NCI-H2029 (cell line): ENCODE data around the gene LONRF2.

Experiments
- DNase-seq: peaks from one replicate; lab custom pipeline; 2025; lab: John Stamatoyannopoulos, UW

Gene LONRF2

DNA sequence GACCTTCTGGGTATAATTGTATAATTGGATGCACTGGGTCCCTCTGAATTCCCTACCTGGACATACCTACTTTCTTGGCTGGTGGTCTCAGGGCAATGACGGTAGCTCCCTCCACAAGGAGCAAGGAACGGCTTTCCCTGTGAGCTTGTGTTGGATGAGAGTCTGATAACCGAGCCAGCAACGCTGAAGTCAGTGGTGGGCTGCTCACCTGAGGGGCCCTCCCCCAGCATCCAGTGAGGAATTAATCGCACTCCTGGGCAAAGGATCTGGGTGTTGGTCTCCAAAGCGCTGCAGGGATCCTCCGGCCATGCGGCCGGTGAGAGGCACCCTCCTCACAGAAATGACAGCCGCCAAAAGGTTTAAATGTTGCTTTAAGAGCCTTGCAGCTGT, 47.1 kb downstream of the LONRF2 start:
- no peak for DNase-seq

DNA sequence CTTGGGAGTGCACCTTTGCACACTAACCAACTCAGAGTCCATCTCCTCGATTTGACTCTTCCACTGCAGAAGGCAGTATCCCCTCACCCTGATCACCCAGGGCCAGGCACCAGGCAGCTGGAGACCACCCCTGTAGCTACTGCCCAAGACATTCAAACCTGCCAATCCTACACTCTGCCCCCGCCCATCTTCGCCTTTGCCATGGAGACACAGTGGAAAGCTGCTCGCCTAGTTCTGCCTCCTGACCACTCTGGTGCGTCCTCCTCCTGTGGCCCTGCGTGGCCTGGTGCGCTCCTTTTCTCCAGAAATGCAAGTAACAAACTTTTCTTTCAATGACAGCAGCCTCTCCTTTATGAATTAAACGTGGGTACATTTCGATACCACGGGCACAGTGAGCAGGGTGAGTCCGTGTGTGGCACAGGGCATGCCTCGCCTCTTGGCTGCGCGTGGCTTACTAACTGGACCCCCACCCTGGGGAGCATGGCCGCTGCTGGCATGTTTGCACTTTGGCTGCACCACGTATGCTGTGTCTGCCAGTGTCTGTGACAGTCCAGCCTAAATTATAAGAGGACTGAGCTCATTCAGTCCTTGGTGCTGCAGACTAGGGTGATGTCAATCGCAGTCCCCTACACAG, 47.6 kb downstream of the LONRF2 start:
- DNase-seq: no peak

DNA sequence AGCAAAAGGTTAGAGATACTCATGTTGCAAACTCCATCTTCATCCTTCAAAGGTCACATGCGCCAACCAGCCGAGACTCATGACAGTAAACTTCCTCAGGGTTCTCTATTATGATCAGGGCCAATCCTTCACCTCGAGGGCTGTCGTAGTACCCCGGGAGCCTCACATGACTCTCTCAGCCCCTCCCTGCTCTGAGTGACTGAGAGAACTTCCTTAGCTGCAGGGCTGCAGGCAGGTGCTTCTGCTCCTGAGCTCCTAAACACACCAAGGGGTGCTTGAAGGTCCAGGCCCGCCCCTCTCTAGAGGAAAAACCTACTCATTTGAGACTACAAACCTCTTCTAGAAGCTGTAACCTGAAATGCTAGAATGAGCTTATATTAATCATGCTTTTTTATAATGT, 48.2 kb downstream of the LONRF2 start:
- DNase-seq: peak; percentile 24

DNA sequence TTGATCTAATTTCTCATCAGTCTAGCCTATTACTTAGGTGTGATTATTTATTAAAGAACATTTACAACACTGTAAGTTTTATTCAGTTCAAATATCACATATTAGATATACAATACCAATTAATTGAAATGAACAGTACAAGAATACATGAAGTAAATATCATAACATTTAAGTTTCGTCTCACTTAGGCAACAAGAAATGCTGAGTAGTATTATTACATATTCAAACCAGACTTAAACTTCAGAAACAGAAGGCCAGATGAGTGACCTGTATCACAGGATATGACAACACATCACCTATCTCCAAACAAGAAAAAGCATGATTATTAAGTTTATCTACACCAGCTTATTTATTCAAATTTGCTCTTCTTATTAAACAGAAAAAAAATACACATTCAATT, 48.9 kb downstream of the LONRF2 start:
- no peak for DNase-seq

DNA sequence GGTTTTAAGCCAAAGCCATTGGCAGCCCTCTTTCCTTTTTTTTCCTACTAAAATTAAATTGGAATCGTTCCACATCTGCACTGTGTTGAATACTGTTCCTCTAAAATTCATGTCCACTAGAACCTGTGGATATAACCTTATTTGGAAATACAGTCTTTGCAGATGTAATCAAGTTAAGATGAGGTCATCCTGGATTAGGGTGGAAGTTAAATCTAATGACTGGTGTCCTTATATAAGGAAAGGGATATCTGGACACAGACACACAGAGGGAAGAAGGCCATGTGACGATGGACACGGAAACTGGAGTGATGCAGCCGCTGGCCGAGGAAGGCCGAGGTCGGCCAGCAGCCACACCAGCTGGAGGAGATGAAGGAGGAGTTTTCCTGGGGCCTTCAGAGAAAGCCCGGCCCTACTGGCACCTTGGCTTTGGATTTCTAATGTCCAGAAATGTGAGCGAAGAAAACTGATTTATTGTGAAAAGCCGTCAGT, 49.4 kb downstream of the LONRF2 start:
- DNase-seq: peak; percentile 12

DNA sequence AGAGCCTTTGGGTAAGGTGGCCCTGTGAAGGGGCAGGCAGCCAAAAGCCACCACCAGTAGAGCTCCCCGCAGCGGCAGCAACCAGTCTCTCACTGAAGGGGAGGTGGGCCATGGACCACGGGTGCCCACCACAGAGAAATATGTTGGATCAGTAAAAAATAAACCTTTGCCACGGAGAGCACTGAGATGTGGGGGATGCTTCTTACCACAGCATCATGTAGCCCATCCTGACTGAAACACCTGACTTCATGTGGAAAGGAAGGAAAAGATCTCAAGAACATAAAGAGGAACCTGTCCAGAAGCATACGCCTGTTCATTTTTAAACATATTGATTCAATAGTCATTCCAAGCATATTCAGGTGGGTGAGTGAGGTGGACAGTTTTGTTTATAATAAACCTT, 51.1 kb downstream of the LONRF2 start:
- no peak for DNase-seq

DNA sequence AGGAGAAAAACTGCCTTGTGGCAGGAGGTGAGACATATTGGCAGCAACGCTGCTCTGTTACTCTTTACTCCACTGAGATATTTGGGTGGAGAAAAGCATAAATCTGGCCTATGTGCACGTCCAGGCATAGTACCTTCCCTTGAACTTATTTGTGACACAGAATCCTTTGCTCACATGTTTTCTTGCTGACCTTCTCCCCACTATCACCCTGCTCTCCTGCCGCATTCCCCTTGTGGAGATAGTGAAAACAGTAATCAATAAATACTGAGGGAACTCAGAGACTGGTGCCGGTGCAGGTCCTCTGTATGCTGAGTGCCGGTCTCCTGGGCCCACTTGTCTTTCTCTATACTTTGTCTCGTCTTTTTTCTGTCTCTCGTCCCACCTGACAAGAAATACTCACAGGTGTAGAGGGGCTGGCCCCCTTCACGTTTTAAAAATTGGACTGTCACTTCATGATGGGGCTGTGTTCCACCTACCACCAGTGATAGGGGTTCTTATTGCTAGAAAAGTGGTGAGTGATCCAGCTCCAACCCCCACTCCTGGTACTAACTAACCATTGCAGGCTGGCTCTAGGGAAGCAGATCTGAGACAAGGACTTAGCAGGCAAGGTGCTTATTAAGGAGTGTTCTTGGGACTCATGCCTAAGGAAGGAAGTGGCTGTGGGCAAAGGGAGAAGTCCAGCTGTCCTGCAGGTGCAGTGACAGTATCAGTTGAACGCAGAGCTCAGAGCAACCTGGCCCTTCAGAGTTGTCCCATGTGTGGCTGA, 51.7 kb downstream of the LONRF2 start:
- DNase-seq: no peak

DNA sequence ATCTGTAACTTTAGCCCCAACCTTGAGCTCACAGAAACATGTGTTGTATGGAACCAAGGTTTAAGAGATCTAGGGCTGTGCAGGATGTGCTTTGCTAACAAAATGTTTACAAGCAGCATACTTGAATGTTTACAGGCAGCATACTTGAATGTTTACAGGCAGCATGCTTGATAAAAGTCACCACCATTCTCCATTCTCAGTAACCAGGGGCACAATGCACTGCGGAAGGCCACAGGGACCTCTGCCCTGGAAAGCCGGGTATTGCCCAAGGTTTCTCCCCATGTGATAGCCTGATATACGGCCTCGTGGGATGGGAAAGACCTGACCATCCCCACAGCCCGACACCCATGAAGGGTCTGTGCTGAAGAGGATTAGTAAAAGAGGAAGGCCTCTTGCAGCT, 52.4 kb downstream of the LONRF2 start:
- DNase-seq: no peak

DNA sequence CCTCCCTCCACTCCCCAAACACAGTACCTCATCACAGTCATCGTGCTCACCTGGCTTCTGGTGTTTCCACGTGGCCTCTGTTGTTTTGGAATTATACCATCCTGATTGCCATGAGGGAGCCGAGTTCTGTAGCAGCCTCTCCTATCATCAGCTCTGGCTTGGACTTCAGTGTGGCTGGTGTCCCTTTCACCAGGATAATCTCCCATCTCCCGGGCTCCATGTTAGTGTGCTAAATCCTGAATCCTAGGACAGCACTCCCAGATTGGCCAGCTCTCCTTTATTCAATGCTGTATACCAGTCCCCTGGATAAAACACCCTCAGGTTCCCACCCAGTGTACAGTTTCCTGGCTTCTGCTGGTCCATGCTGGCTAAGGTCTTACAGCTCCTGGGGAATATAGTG, 53.3 kb downstream of the LONRF2 start:
- DNase-seq: no peak

DNA sequence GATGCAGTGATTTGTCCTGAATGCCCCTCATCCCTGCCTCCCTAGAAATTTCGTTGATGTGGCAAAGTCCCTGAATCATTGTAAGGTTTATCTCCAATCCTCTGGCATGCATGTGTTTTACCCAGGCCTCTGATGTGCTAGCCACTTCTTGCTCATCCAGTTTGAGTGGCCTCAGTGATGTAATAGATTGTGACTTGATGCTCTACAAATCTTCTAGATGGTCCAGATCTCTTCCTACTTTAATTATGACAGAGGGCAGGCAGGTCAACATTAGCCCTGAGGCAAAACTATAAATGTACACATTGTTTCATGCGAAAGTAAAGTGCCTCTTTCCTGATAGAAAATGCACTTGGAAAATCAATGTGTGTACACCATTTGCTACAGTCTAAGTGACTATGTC, 54.5 kb downstream of the LONRF2 start:
- no peak for DNase-seq

DNA sequence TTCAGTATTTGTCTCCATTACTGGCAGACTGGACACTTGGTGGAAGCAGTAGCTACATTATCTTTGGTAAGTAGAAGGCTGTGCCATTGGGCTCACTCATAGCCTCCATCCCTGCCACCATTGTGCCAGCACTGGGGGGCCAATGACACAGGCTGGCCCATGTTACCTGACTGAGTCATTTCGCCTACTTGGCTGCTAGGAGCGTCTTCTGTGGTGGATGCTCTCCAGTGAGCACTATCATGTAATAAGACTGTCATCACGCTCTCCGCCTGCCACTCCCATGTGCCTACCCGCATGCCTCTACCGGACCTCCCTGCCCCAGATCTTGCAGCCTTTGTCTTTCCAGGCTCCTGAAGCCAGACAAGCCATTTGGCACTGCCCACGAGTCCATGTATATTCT, 56.2 kb downstream of the LONRF2 start:
- DNase-seq: no peak

DNA sequence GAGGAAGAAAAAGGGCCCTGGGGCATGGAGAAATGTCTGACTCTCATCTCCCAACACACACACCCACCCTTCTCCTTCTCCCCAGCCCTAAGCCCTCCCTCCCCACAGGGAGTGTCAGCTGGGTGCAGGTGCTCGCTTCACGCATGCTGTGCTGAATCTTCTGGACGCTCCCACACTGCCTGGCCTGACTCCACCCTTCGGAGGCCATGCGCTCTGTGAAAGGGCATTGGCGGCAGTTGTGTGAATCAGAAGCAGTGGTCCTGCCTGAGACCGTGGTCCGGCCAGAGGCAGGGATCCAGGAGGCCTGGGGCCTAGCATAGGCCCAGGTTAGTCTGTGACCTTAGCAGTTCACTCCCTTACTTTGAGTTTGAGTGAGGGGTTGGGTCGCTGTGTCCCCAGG, 57.1 kb downstream of the LONRF2 start:
- DNase-seq: no peak

DNA sequence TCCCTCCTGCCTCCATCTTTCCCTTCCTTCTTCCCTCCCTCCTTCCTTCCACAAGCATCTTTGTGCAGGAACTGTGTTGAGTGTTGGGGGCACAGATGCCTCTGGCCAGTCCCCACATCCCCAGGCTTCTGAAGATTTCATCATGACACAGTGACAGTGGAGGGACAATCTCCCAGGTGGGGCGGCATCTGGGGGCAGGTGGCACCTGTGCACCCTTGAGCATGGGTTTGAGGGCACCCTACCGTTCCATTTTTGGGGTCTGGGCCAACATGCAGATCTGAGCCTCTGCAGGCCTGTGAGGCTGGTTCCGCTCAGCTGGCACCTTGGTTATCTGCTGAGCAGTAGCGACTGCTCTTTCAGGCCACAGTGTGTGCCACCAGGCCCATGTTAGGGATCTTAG, 57.6 kb downstream of the LONRF2 start:
- no peak for DNase-seq

DNA sequence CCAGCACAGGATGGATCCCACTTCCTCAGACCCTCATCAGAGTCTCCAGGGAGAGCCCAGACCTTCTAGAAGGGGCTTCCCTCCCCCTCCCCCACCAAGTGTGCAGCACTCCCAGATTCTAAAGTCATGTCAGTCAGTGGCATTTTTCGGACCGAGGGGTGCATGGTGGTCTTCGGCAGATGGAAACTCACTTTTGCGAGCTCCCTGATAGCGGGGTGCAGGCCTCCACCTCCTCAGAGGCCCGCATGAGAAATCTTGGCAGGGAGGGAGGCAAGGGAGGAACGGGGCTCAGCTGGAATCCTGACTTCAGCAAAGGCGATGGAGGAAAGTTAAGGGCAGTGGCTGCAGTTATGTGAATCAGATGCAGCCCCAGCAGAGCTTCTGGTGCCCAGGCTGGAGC, 58.2 kb downstream of the LONRF2 start:
- no peak for DNase-seq

DNA sequence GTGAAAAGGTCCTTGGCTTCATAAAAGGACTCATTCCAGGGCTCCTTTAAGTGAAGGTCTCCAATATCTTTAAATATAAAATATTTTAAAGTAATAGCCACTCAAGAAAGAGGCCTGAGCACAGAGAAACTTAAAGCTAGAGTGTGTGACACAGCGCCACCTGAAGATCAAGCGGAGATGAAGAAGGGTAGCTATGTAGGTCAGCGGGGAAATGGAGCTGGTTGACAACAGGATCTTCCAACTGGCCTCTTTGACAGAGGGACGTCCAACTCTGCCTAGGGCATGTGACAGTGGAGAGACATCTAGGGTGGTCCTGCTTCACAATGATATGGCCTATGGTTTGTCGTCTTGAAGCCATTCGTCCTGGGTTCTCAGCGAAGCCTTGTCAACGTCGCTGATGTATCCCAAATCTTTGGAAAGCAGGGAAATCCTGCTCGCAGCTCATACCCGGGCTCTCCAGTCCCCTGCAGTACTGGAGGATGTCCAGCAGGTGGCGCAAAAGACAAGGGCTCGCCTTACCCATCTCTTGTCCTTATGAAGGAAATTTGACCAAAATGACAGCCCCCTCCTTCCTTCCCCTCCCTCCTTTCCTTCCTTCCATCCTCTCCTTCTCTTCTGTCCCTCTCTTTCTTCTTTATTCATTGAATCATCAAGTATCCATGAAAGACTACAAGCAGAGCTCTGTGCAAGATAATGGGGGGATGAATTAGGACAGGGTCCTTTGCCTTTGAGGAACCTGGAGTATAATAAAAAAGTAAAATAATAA, 59.6 kb downstream of the LONRF2 start:
- peak; percentile 28 for DNase-seq

DNA sequence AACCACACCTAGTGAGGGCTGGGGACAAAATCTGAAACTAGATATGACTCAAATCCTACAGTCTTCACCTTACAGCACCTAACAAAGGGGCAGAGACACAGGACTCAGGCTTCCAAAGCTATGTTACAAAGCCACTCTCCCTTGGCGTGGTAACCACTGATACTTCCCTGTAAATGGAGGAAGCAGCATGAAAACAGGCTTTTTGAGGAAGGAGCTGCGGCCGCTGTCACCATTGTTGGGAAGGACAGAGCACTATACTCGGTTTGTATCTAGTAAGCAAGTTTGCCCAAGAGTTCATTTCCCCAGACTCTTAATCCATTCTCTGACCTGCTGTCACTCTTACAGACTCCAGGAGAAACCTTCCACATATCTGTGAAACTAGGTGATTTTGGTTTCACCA, 60.3 kb downstream of the LONRF2 start:
- DNase-seq: no peak

DNA sequence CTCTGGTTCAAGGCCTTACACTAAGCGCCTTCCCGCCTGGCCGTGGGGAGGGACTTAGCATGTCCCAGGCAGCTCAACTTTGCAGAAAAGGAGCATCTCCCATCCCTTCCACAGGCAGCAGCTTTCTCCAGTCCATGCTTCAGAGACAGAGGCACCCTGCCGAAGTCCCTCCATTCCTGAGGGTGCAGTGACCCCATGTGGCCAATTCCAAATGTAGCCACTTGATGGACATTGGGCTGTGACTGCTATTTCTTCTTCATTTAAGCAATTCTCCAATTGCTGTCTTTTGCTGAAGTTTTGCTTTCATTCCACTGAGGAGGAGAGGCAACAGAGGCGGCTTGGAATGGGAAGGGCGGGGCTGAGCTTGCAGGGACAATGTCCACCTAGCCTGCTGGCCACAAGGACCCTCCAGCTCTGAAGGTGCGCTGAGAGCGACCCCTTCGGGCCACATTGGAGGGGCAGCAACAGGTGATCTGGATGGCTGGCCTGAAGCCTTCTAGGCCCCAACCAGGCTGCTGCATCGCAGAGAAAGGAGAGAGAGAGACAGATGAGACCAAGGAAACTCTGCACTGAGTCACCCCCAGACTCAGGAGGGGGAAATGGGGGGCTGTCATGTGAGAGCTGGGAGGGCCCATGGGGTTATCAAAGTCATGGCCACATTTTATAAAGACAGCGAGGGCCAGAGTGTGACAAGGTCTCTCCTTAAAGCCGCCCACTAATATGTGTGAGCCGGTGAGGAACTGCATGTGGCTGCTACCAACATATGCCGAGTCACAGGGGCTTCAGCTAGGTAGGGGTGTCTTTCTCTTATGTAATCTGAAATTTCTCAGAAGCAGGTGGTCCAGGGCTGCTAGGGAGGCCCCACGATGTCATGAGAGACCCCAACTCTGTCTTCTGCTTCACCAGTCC, 61.3 kb downstream of the LONRF2 start:
- no peak for DNase-seq

DNA sequence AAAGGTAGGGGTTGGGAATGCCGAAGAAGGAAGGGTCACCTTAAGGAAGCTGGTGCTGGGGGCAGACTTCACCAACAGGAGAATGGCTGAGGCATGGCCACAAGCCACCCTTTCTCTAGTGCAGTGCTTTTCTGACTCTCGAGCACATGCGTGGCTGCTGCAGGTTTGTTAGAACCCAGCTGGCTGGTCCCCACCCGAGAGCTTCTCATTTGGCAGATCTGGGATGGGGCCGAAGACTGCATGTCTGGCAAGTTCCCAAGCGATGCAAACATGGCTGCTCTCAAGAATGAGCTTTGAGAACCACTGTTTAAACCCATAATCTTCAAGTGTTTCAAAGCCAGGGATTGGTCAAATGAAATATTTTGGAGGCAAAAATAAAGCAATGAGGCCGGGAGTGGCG, 63.2 kb downstream of the LONRF2 start:
- DNase-seq: no peak

DNA sequence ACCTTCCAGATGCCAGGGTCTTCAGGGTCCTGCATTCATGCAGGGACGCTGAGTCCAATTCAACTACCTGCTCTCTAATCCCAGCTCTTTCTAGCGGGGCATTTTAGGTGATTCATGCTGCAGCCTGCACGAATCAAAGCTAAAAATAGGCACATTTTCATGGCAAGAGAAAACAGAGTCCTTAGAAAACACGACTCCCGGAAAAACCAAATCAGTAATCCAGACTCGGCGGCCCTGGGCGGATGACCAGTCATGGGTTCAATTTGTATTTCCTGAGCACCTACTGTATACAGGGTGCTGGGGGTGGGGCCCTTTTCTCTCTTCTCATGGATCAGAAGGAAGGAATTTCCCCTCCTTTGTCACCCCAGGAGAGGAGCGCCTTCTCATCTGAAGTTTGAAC, 64.4 kb downstream of the LONRF2 start:
- no peak for DNase-seq

DNA sequence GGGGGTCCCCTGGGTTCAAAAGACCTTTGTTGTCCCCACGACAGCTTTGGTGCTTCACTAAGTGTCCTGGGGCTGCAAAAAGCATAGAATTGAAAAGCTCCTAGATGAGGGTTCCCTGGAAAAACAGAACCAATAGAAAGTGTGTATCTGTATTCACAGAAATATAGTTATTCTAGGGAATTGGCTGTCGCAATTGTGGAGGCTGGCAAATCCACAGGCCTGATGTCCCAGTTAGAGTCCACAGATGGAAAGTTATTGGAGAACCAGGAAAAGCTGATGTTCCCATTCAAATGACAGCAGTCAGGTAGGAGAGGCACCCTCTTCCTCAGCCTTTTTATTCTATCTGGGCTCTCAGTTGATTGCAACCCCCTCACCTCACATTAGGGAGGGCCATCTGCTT, 65.5 kb downstream of the LONRF2 start:
- DNase-seq: no peak

DNA sequence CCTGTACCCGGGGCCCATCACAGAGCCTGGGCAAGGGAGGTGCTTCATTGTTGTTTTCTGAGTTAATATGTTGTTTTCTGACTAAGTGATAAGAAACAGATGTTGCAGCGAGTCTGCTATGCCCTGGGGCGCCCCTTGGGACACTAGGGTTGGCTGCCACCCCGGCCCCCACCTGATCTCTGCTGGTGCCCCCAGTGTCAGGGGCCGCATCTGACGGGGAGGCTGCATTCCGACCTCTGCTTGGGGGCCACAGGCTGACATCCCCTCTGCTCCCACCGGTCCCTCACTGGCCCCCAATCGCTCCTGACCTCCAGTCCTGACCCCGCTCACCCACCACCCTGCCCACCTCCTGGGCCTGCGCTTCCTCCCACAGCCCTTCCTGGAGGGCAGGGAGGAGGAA, 65.9 kb downstream of the LONRF2 start:
- no peak for DNase-seq

DNA sequence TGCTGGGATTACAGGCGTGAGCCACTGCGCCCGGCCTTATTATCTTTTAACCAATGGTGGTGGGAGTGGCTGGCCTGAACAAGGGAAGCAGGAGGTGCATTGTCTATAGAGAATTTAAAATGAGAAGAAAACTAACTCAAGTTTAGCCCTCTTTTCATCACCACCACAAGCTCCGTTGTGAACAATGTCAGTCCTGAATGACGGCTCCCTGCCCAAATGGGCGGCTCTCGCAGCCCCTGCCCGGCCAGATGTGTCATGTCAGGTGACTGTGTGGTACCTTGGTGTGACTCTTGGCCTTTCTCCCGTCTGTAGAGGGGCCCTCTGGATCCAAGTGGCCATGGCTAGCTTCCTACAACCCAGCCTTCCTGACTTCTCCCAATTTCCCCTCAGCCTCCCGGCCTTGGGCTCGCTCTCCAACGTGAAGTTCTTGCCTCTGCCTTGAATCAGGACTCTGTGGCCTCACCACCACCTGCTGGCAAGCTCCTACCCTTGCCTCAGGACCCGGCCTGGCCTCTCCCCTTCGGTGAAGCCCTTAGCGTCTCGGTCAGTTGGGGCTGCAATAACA, 67.6 kb downstream of the LONRF2 start:
- DNase-seq: no peak
